ENCODE results near the gene MNX1. TPM values are rescaled to one million over a fixed set of nuclear protein-coding genes. Genes with fewer than 3 reads are reported as not detected.

MNX1 gene
- total RNA-seq, 1 experiment from 2014 or later = 0.37 TPM

- no peak for DNase-seq (ENCODE audit: low read depth)
Measured at GRCh38 chr7:157016352-157017041, 6.0 kb upstream of the MNX1 start.

DNA sequence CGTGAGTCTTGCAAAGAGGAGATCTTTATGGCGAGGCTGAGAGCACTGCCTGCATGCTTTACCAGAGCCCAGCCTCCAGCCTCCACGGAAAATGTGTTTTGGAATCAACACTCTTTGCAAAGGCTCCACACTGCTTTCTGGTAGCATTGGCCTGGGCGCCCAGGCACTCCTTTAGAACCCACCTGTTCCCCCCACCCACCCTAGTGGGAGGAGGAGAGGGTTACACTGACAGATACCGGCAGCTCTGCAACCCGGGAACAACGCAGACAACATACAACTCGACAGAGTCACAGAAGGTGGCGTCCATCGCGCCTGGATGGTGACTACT, 5.5 kb upstream of the MNX1 start:
- no peak for DNase-seq (ENCODE audit: low read depth)

DNA sequence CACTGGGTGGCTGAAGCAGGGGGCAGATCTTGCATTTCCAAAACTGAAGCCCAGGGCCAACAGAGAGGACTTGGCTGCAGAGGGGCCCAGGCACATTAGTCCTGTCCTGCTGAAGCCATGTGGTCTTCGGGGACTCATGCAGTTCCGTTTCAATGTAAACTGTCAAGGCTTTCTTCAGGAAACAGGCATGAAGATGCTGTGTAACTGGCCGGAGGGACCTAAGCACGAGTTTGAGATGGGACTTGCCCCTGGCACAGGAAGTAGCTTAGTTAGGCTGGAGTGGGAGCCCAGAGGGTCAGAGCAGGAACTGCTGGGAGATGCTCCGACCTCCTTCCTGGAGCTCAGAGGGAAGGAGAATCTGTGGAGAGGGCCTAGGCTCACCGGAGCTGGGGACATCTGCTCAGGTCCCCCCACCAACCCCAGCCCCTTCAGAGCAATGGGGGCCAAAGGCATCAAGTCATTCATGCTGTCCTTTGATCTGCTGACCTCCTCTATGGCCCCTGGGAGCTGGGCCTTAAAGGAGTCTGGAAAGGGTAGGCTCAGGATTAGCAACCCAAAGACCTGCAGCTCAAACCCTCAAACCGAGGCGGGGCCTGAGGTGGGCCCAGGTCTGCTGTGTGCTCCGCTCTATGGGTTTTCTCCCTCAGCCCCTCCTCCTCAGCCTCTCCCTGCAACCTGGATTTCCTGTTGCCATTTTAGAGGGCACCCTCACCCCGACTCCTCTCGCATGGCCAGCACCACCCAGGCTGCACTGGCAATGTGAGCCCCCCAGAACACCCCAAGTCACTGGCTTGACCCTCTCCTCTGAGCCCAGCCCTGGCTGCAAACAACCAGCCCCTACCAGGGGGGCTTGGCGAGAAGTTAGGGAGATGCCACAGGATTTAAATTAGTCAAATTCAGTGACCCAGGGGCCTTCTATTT, 4.4 kb upstream of the MNX1 start:
- no peak for DNase-seq (ENCODE audit: low read depth)

DNA sequence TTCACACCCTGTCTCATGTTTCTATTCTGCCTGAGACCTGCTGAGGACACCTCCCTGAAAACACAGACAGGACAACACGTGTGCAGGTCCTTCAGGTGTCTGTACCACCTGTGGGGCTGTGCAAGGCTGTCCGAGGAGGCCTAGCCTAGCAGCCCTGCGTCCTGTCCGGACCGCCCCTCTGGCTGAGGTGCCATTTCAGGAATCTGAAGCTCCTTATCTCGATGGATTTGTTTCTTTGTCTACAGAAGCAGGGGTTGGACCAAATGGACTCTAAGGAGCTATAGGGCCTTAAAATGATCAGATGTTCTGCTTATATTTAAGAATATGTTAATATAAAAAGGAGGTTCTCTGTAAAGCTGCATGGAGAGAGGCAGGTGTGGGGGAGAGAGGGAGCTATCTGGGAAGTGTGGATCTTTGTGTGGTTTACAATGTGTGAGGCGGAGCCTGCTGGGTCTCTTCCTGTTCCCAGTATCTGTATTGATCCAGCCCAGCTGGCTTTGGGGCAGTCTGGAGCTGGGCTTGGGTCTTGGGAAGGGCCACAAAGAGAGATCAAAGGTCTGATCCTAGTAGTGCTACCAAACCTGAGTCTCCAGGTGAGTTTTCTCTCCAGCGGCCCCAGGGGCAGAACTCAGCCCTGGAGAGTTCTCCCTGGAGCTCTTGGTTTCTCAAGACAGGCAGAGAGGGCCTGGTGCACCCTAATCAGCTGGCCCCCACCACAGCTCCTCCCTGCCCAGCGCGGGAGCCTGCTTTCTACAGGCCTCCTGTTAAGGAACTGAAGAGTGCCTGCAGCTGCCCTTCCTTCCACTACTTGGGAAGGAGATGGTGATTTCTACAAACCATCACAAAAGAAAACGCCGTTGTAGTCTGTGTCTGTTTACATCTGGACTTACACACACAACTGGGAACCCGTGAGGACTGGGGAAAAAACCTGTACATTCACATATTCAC, 3.4 kb upstream of the MNX1 start:
- no peak for DNase-seq (ENCODE audit: low read depth)

GRCh38 chr7:157013101-157013500, 2.6 kb upstream of the MNX1 start:
- no peak for DNase-seq (ENCODE audit: low read depth)

DNA sequence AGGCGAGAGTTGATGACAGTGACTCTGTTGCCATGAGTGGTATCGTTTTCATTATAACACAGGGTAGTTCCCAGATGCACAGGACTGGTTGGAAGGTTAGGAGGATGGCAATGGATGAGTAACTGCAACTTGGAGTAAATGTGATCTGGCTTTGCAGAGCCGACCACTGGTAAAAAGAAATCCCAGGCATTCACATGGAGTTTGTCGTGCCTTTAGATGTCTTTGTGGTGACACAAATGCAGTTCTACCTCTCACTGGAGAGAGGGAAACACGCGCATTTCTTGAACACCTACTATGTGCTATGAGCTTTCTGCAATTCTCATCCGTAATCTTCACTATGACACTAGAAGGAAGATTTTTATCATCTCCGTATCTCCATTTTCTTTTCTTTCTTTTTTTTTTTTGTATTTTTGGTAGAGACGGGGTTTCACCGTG, 1.7 kb upstream of the MNX1 start:
- no peak for DNase-seq (ENCODE audit: low read depth)

DNA sequence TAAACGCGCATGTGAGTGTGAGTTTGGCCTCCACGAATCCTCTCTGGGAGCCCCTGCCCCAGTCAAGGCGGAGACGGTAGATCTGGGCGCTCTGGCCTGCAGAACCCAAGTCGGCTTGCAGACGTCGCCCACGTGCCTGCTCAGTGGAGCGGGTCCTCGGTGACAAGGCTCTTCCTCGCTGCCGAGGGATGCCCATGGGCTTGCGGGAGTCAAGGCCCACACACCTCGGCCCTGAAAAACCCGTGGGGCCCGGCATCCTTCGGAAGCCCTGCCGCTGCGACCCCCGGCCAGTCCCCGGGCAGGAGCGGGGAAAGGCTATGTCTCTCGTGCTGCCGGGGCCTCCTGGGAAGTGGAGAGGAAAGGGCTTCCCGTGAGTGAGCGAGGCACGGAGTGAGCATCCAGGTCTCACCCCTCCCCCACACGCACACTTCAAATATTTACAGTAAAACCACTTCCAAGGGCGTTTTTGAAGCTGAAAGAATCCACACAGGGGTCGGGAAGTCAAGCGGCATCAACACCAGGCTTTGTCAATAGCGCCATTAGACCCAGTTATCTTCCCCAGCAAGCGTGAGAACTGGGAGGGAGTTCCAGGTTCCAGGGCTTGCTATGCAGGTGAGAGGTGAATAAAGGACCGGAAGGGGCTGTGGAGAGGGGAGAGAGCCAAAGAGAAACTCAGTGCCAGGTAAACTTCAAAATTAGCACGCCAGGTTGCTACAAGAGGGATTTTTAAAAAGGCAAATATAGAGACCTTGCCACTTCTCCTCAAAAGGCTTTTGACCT, 1.1 kb upstream of the MNX1 start:
- no peak for DNase-seq (ENCODE audit: low read depth)

- no peak for DNase-seq (ENCODE audit: low read depth)
Measured at GRCh38 chr7:157009778-157010587, 480 bp downstream of the MNX1 start.

DNA sequence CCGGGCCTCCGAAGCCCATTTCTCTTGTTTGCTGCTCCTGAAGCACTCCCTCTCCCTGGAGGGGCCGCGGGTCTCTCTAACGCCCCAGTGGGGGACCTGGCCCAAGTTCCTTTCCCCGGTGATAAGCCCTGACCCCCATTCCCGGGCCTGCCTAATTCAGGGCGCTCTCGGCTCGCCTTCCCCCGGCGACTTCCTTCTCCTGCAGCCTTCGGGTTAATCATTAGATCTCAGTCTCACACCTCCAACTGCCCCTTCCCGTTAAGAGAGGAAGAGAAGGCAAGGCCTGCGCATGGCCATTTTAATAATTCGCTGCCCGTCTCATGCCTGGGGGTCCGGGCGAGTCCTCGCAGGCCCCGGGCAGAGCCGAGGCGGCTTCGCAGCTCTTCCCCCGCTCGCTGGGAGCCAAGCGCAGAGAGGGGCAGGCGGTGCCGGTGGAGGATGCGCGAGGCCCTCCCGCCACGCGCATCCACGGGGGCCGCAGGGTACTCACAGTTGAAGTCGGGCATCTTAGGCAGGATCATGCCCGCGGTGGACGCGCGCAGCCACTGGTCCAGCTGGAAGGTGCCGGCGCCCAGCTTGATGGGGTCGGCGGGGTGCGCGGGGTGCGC, 1.2 kb downstream of the MNX1 start:
- no peak for DNase-seq (ENCODE audit: low read depth)

- DNase-seq (ENCODE audit: low read depth) = no peak
Measured at GRCh38 chr7:157008206-157009169, 2.0 kb downstream of the MNX1 start.

DNA sequence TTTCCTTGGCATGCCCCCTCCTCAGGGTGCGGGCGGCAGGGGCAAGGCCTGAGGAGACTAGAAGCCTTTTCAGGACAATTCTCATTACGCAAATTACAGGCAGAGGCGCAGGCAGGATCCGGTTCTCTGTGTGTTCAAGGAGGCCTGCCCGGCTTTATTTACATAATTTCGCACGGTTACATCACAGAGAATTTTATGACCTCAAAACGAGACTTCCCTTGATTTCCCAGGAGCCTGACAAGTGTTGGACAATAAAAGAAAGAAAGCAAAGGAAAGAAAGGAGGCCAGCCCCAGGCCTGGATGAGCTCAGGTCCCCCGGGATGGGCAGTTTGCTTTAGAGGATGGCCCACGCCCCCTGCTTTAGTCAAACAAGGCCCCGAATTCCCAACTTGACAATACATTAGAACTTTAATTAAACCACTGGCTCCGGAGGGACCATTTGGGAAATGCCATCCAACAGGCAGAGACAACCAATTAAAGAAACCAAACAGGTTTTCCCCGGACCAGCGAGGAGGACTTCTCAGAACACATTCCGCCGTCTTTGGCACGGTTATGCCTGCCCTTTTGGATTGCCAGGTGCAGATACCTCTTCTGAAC, 2.9 kb downstream of the MNX1 start:
- no peak for DNase-seq (ENCODE audit: low read depth)

DNA sequence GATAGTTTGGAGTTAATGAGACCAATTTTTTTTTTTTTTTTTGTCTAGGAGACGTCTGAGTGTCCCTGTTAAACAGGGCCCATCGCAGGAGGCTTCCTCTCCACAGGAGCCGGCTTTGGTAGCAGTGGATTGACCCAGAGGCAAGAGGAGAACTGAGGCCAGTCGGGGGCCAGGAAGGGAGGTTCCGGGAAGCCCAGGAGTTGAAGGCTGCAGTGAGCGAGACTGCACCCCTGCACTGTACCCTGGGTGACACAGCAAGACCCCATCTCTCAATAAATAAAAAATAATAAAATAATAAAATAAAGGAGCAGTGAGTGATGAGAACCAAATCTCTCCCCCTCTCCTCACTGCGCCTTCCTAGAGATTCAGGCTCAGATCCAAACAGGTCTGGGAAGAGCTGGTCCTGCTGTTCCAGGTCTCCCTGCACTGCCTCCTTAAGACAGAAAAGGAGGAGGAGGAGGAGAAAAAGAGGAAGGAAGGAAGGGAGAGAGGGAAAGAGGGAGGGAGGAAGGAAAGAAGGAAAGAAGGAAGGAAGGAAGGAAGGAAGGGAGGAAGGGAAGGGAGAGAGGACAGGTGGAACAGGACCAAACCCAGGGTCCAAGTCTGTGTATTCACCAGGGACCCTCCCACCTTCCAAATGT, 3.5 kb downstream of the MNX1 start:
- no peak for DNase-seq (ENCODE audit: low read depth)

- DNase-seq (ENCODE audit: low read depth) = no peak
Measured at GRCh38 chr7:157006205-157006747, 4.2 kb downstream of the MNX1 start.

DNA sequence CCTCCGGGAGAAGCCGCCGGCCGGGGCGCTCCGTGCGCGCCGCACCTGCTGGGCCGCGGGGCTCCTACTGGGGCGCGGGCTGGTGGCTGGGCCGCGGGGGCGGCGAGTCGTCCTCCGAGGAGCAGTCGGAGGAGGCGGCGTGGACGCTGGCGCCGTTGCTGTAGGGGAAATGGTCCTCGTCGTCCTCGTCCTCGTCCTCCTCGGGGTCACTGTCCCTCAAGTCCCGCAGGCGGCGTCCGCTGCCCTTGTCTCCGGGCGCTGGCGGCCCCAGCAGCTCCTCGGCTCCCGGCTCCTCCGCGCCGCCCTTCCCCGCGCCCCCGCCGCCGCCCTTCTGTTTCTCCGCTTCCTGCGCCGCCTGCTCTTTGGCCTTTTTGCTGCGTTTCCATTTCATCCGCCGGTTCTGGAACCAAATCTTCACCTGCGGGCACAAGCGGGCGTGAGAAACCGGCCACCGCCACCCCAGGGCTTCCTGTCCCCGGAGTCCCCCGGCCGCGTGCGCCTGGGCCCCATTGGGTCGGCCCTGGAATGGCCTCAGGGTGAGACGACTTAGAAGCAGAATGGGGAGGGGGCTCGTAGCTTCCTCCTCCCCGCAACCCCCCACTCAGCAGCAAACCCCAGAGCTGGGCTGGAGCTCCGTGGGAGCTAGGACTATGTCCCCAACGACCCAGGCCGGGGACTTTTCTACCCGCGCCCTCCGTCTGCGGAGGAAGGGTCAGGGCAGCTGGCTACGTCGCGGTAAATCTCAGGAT, 4.8 kb downstream of the MNX1 start:
- DNase-seq (ENCODE audit: low read depth) = no peak

DNA sequence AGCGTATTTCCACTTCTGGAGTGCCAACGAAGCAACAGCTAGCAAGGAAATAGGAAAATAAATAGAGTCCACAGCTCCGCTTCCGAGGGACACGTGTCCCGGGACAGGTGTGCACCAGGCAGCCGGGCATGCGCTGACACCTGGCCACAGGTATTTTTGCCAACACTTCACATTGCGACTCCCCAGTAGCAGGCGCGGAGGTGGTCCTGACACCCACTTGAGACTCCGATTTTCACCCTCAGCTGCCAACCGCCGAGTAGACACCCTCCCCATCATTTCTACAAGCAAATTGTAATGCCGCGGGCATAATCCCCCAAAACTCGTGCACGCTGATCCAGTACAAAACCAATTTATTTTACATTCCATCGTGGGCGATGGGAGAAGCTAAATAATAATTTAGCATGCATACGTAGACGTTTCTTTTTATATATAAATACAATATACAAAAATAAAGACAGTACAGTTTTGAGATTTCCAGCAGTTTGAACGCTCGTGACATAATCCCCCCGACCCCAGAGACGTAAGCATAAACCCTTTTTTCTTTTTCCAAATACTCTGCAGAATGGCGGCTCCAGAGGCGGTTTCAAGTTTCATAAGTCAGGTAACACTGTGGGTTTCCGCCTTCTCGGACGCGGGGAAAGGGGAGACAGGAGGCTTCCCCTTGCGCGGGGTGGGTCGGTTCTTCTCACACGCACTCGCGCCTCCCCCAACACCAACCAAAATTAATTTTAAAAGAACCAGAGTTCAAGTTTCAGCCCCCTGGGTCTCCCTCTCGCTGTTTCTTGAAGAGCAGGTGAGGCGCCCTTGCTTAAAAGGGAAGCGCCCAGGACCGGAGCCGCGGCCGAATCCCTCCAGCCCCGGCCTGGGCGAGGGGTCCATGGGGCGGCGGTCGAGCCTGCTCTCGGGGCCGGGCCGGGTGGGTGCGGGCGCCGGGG, 5.7 kb downstream of the MNX1 start:
- DNase-seq (ENCODE audit: low read depth) = no peak

All from HT1080 (cell line).